Neuronal stem cell (in vitro differentiated cells): Measurements from ENCODE around the gene CLEC9A.
A peak's percentile ranks its signal among the peaks of the same experiment; 100 is the strongest.

Experiments
- DNase-seq: peaks from one replicate; pipeline ENCODE4 v3.0.0-alpha.2; 2013; ENCODE audit warnings: low spot score
- H2AFZ ChIP-seq: one replicate; pipeline ENCODE4 v1.6.1; 2013; ENCODE audit warnings: mild to moderate bottlenecking, low read length, inconsistent platforms
- H2AK5ac ChIP-seq: 2 replicates; pipeline ENCODE4 v1.6.1; 2013; ENCODE audit warnings: low read depth, mild to moderate bottlenecking, inconsistent platforms, low read length, moderate library complexity, mixed read lengths
- H2BK120ac ChIP-seq: 2 replicates; pipeline ENCODE4 v1.6.1; 2013; ENCODE audit warnings: low read depth, mild to moderate bottlenecking, inconsistent platforms, low read length, moderate library complexity, mixed read lengths
- H2BK12ac ChIP-seq: one replicate; pipeline ENCODE4 v1.6.1; 2013; ENCODE audit warnings: low read length, inconsistent platforms
- H2BK15ac ChIP-seq: 2 replicates; pipeline ENCODE4 v1.6.1; 2013; ENCODE audit warnings: mild to moderate bottlenecking, low read length, inconsistent platforms, mixed read lengths
- H2BK5ac ChIP-seq: one replicate; pipeline ENCODE4 v1.6.1; 2013; ENCODE audit warnings: inconsistent platforms, mild to moderate bottlenecking, low read length, moderate library complexity
- H3K14ac ChIP-seq: one replicate; pipeline ENCODE4 v1.6.1; 2013; ENCODE audit warnings: low read length, inconsistent platforms
- H3K18ac ChIP-seq: 2 replicates; pipeline ENCODE4 v1.6.1; 2013; ENCODE audit warnings: low read length, inconsistent platforms
- H3K23ac ChIP-seq: 2 replicates; pipeline ENCODE4 v1.6.1; 2013; ENCODE audit warnings: low read depth, mild to moderate bottlenecking, mixed read lengths, low read length, inconsistent platforms; ENCODE audit not compliant: poor library complexity
- H3K27ac ChIP-seq: replicated peaks from 3 replicates; pipeline ENCODE4 v1.5.1; 2013; ENCODE audit warnings: low read length, inconsistent platforms
- H3K27me3 ChIP-seq, 3 experiments: 2 replicates each; pipeline ENCODE4 v1.6.1; 2013; ENCODE audit warnings: low read length in 3 of 3, mild to moderate bottlenecking in 2 of 3, inconsistent platforms in 1 of 3, low read depth in 1 of 3, mixed read lengths in 1 of 3, moderate library complexity in 1 of 3; ENCODE audit not compliant: control insufficient read depth in 3 of 3, insufficient read depth in 3 of 3
- H3K36me3 ChIP-seq, 2 donors: replicated peaks in 1 of 2; 2 replicates each; pipeline ENCODE4 v1.6.1; 2013; ENCODE audit warnings: low read length in 2 of 2; ENCODE audit not compliant: control insufficient read depth in 2 of 2, insufficient read depth in 2 of 2
- H3K4ac ChIP-seq: 2 replicates; pipeline ENCODE4 v1.6.1; 2013; ENCODE audit warnings: inconsistent platforms, mild to moderate bottlenecking, low read length, moderate library complexity
- H3K4me1 ChIP-seq, 2 donors: 1 replicate in 1 of 2; 2 replicates in 1 of 2; pipeline ENCODE4 v1.6.1; 2013; ENCODE audit warnings: low read length in 2 of 2, low read depth in 1 of 2; ENCODE audit not compliant: control insufficient read depth in 2 of 2, insufficient read depth in 1 of 2
- H3K4me2 ChIP-seq: one replicate; pipeline ENCODE4 v1.6.1; 2013; ENCODE audit warnings: mild to moderate bottlenecking, low read length, inconsistent platforms; ENCODE audit not compliant: insufficient read depth, poor library complexity, severe bottlenecking
- H3K4me3 ChIP-seq, 2 donors: 2 replicates each; pipeline ENCODE4 v1.5.1; 2013; ENCODE audit warnings: low read length in 2 of 2, mild to moderate bottlenecking in 2 of 2, inconsistent platforms in 1 of 2, moderate library complexity in 1 of 2
- H3K79me1 ChIP-seq: one replicate; pipeline ENCODE4 v1.6.1; 2013; ENCODE audit warnings: low read depth, mild to moderate bottlenecking, inconsistent platforms, low read length, moderate library complexity
- H3K9ac ChIP-seq: one replicate; pipeline ENCODE4 v1.6.1; 2013; ENCODE audit warnings: mild to moderate bottlenecking, low read depth, low read length, inconsistent platforms; ENCODE audit not compliant: poor library complexity
- H3K9me3 ChIP-seq, 2 donors: replicated peaks in 1 of 2; 2 replicates each; pipeline versions ENCODE3 to v1.6.1; 2013; ENCODE audit warnings: low read length in 2 of 2, mild to moderate bottlenecking in 2 of 2, inconsistent platforms in 1 of 2, low read depth in 1 of 2, mixed read lengths in 1 of 2, moderate library complexity in 1 of 2; ENCODE audit not compliant: control insufficient read depth in 2 of 2, insufficient read depth in 1 of 2
- H4K8ac ChIP-seq: one replicate; pipeline ENCODE4 v1.6.1; 2013; ENCODE audit warnings: low read depth, mild to moderate bottlenecking, inconsistent platforms, low read length, moderate library complexity
- H4K91ac ChIP-seq: one replicate; pipeline ENCODE4 v1.6.1; 2013; ENCODE audit warnings: low read length, low read depth, mild to moderate bottlenecking, inconsistent platforms; ENCODE audit not compliant: poor library complexity
- WGBS, 2 donors: extraction: QIAGEN DNeasy Blood & Tissue Kit; methylation state at CpG; one replicate each; pipeline ENCODE4 v1.1.7; 2013; ENCODE audit warnings: missing lambda C conversion rate in 2 of 2, mixed read lengths in 1 of 2; ENCODE audit not compliant: insufficient read length in 2 of 2, insufficient replicate concordance in 1 of 2; ENCODE audit errors: extremely low coverage in 2 of 2; 5-methylcytosine and 5-hydroxymethylcytosine counted together

Gene CLEC9A

DNA sequence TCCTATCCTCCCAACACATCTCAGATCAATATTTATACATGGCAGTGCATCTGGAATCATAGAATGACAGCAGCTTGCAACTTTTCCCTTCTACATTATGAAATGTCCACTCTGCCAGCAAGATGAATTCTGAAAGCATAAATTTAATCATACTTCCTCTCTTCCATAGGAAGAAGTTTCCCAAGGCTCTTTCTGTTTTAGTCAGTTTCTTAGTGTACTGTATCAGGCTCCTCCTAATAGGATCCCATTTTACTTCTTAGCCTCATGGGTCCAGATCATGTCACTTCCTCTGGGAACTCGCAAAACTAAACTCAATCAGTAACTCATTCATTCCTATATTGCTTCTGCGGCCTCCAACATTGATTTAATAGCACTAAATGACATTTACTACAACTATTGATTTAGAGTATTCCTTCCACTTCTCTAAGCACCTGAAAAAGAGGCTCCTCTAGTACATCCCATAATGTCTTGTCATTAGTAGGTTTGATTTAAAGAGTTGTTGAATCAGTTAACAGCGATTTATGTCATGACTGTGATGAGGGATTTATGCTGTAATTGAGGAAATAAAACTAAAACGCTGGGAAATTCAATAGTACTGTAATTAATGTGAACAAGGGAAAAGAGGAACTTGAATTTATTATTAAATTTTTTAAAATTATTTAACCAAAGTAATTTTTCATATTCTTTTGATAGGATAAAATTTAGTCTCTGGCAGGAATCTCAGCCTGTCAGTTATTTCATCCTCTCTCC, 64.3 kb downstream of the CLEC9A start:
- H3K4ac ChIP-seq, result no peak overlapping the region
- no peaks in the 10 kb centered on the region for H3K9me3 ChIP-seq
- H3K18ac ChIP-seq, result no peak overlapping the region
- no peak overlapping the region for H4K8ac ChIP-seq
- H3K23ac ChIP-seq, result no peak overlapping the region
- H2BK5ac ChIP-seq, result no peak overlapping the region
- H3K4me3 ChIP-seq, result no peak overlapping the region
- peaks cover 0 to 6% of the 10 kb centered on the region in 2 donors for H3K4me1 ChIP-seq
- H3K9ac ChIP-seq, result no peak overlapping the region
- H3K27ac ChIP-seq, result no peak overlapping the region
- H3K79me1 ChIP-seq, result no peaks in the 10 kb centered on the region
- H2BK120ac ChIP-seq, result no peak overlapping the region
- no peak overlapping the region for H2AK5ac ChIP-seq
- no peaks in the 10 kb centered on the region for H3K36me3 ChIP-seq
- no peak overlapping the region for H2BK15ac ChIP-seq
- no peak overlapping the region for H4K91ac ChIP-seq
- H3K14ac ChIP-seq, result no peak overlapping the region
- no peak overlapping the region for H2BK12ac ChIP-seq
- H3K27me3 ChIP-seq, result peaks cover 0 to 5% (median 0%) of the 10 kb centered on the region in 3 experiments
- H2AFZ ChIP-seq, result no peak overlapping the region
- WGBS, 2 donors, result no CpG with 5 or more reads among the region's 4 CpGs
- no peak for DNase-seq
- no peak overlapping the region for H3K4me2 ChIP-seq

DNA sequence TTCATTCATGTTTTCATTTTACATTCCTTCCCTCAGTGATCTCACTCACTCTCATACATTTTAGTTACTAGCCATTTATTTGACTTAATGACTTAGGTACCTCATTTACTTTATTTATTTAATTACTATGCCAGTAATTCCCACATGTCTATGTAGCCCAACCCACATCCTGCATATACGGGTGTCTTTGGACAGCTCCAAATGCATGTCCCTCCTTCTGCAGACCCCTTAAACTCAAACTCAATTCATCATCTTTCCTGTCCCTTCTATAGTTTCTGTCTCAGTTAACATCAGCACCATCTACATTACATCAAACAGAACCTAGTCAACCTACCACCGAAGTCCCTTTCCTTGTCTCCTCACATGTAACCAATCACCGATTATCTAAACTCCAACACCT, 65.5 kb downstream of the CLEC9A start:
- Histone ChIP-seq H3K14ac (no peak overlapping the region), H2BK5ac (no peak overlapping the region), H2BK120ac (no peak overlapping the region), H4K91ac (no peak overlapping the region), H3K23ac (no peak overlapping the region), H4K8ac (no peak overlapping the region), H3K36me3 (no peaks in the 10 kb centered on the region), H2BK15ac (no peak overlapping the region), H3K4me2 (no peak overlapping the region), H3K9me3 (no peaks in the 10 kb centered on the region), H2BK12ac (no peak overlapping the region), H3K4me1 (peaks cover 0 to 4% of the 10 kb centered on the region in 2 donors), H3K27me3 (peaks cover 0 to 5% (median 0%) of the 10 kb centered on the region in 3 experiments), H3K4me3 (no peak overlapping the region), H3K18ac (no peak overlapping the region), H3K9ac (no peak overlapping the region), H2AK5ac (no peak overlapping the region), H3K4ac (no peak overlapping the region), H3K79me1 (no peaks in the 10 kb centered on the region), H2AFZ (no peak overlapping the region), H3K27ac (no peak overlapping the region)
- no CpG with 5 or more reads among the region's 3 CpGs for WGBS, 2 donors
- DNase-seq, result no peak

DNA sequence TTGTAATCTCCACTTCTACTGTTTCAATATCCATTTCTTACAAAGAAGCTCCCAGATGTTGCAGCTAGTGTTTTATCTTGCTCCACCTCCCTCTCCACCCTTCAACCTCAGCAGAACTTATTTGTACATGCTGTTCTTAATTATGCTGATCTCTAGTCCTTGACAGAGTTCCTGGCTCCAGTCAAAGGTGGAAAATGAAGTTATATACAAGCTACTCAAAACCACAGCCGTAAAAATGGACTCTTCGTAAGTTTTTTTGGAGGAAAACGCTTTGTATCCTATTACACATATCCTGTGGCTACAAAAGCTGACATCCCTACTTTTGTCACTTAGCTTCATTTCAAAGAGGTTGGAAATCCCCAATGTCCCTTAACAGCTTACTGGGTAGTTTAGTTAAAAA, 67.0 kb downstream of the CLEC9A start:
- H3K4me2 ChIP-seq, result no peak overlapping the region

DNA sequence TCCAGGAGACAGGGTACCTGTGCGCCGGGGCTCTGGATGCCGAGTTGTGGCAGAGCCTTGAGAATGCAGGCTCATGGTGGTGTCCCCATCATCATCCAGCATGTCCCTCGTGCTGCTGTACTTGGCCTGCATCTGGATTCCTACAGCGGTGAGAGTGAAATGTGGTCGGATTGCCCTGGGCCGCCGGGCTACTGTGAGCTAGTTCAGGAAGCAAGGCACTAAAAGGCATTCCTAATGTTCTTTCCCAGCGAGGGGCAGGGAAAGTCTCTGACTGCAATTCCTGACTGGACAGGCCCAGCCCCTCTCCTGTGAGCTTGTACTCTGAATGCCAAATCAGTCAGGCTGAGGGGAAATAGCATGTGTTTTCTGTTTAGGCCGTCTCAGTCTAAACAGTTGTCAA, 68.3 kb downstream of the CLEC9A start, which contains the start of gene CLEC1A:
TSS of gene CLEC1A (minus strand) at position 195 of the 400 bp plus-strand sequence. CDS start at position 132, 63 bp downstream.
- peak within 1 kb of the TSS; percentile 72 for H3K18ac ChIP-seq
- H3K4me2 ChIP-seq, result no peak within 1 kb of the TSS
- peaks cover 0 to 4% of the 10 kb centered on the region in 2 donors for H3K4me1 ChIP-seq
- peaks cover 0 to 5% (median 0%) of the 10 kb centered on the region in 3 experiments for H3K27me3 ChIP-seq
- no peaks in the 10 kb centered on the region for H3K79me1 ChIP-seq
- no peak within 1 kb of the TSS for H4K91ac ChIP-seq
- H2BK5ac ChIP-seq, result no peak within 1 kb of the TSS
- H2BK12ac ChIP-seq, result no peak within 1 kb of the TSS
- no peak within 1 kb of the TSS for H3K4me3 ChIP-seq
- no peak within 1 kb of the TSS for H3K23ac ChIP-seq
- peak; percentile 27 for DNase-seq
- no peak within 1 kb of the TSS for H3K9ac ChIP-seq
- no peaks in the 10 kb centered on the region for H3K9me3 ChIP-seq
- H2AFZ ChIP-seq, result peak within 1 kb of the TSS; percentile 25
- WGBS, 2 donors, result no CpG with 5 or more reads among the region's 10 CpGs
- no peak within 1 kb of the TSS for H3K27ac ChIP-seq
- no peak within 1 kb of the TSS for H2BK15ac ChIP-seq
- no peak within 1 kb of the TSS for H2BK120ac ChIP-seq
- H3K14ac ChIP-seq, result no peak within 1 kb of the TSS
- no peak within 1 kb of the TSS for H3K4ac ChIP-seq
- no peak within 1 kb of the TSS for H4K8ac ChIP-seq
- H2AK5ac ChIP-seq, result no peak within 1 kb of the TSS
- H3K36me3 ChIP-seq, result no peaks in the 10 kb centered on the region

More for the DNA sequence above, 67.0 kb downstream of the CLEC9A start:
- H3K9me3 ChIP-seq, result no peaks in the 10 kb centered on the region
- no peak overlapping the region for H2BK120ac ChIP-seq
- no peaks in the 10 kb centered on the region for H3K79me1 ChIP-seq
- H2BK5ac ChIP-seq, result no peak overlapping the region
- DNase-seq, result no peak
- H3K4ac ChIP-seq, result no peak overlapping the region
- H3K4me3 ChIP-seq, result no peak overlapping the region
- H4K8ac ChIP-seq, result no peak overlapping the region
- H3K23ac ChIP-seq, result no peak overlapping the region
- no peak overlapping the region for H3K14ac ChIP-seq
- no peak overlapping the region for H3K18ac ChIP-seq
- no peak overlapping the region for H4K91ac ChIP-seq
- H3K36me3 ChIP-seq, result no peaks in the 10 kb centered on the region
- peaks cover 0 to 5% (median 0%) of the 10 kb centered on the region in 3 experiments for H3K27me3 ChIP-seq
- H3K9ac ChIP-seq, result no peak overlapping the region
- H3K4me1 ChIP-seq, result peaks cover 0 to 4% of the 10 kb centered on the region in 2 donors
- no peak overlapping the region for H2AFZ ChIP-seq
- no peak overlapping the region for H2AK5ac ChIP-seq
- H2BK12ac ChIP-seq, result no peak overlapping the region
- no peak overlapping the region for H3K27ac ChIP-seq
- WGBS, 2 donors, result no CpG with 5 or more reads among the region's 3 CpGs
- H2BK15ac ChIP-seq, result no peak overlapping the region
